ENCODE results near the gene CORO1A.
"Not testable (repeated sequence)": the region's sequence is repeated elsewhere in the genome, so short reads cannot be mapped to it uniquely, and the experiment has no call there.

CORO1A gene

GRCh38 chr16:30186782-30187555 lies 3.6 kb downstream of the CORO1A start:
- peak; percentile 31 for TF ChIP-seq CTCF (IDR thresholded peaks at IDR 0.05; ENCODE audit: low read depth, low read length)
- Histone ChIP-seq H3K4me1 (peaks cover 6% of the 10 kb centered on the region; the same call in 1 of the 2 replicates), H3K9me3 (no peaks in the 10 kb centered on the region), H3K36me3 (no peaks in the 10 kb centered on the region), H3K4me3 (ENCODE audit: low read depth, low read length) (no peak overlapping the region), H3K27me3 (no peaks in the 10 kb centered on the region)
- peak; percentile 41 for DNase-seq

DNA sequence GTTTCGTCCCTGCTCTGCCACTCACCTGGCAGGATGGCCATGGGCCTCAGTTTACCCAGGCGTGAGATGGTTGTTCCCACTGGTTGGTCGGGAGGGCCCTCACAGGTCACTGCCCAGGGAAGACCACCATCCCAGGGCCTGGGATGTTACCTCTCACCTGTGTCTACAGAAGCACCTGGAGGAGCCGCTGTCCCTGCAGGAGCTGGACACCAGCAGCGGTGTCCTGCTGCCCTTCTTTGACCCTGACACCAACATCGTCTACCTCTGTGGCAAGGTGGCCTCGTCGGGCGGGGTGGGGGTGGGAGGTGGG lies 4.1 kb downstream of the CORO1A start:
- Histone ChIP-seq H3K27me3 (no peaks in the 10 kb centered on the region), H3K4me3 (ENCODE audit: low read depth, low read length) (no peak overlapping the region), H3K9me3 (no peaks in the 10 kb centered on the region), H3K36me3 (no peaks in the 10 kb centered on the region), H3K4me1 (peaks cover 6% of the 10 kb centered on the region; the same call in 1 of the 2 replicates)
- no peak for TF ChIP-seq CTCF (IDR thresholded peaks at IDR 0.05; ENCODE audit: low read depth, low read length)
- no peak for DNase-seq

GRCh38 chr16:30187971-30188561 lies 4.7 kb downstream of the CORO1A start:
- DNase-seq = no peak
- H3K4me1 ChIP-seq = 0 out of 2 replicates have a peak, but pooled peaks cover 3% of the 10 kb centered on the region
- no peak for TF ChIP-seq CTCF (IDR thresholded peaks at IDR 0.05; ENCODE audit: low read depth, low read length)
- H3K9me3 ChIP-seq = no peaks in the 10 kb centered on the region
- no peak overlapping the region for H3K4me3 ChIP-seq (ENCODE audit: low read depth, low read length)
- H3K36me3 ChIP-seq = no peaks in the 10 kb centered on the region
- no peaks in the 10 kb centered on the region for H3K27me3 ChIP-seq

GRCh38 chr16:30191158-30191557 lies 7.8 kb downstream of the CORO1A start:
- not testable (repeated sequence) for DNase-seq; H3K36me3 ChIP-seq; H3K27me3 ChIP-seq; H3K4me3 ChIP-seq (ENCODE audit: low read depth, low read length); H3K9me3 ChIP-seq; H3K4me1 ChIP-seq

GRCh38 chr16:30193098-30193497 lies 9.7 kb downstream of the CORO1A start:
- not testable (repeated sequence) for H3K36me3 ChIP-seq; H3K9me3 ChIP-seq; H3K4me1 ChIP-seq; H3K27me3 ChIP-seq; H3K4me3 ChIP-seq (ENCODE audit: low read depth, low read length); DNase-seq

GRCh38 chr16:30193615-30194014 lies 10.2 kb downstream of the CORO1A start, which contains the start of the genes BOLA2B and SLX1A:
TSS of gene BOLA2B (minus strand) at chr16:30193666. CDS start at chr16:30193595, 71 bp downstream.
TSS of gene SLX1A (plus strand) at chr16:30193875. CDS start at chr16:30194085, 210 bp downstream.
- not testable (repeated sequence) for H3K4me1 ChIP-seq, H3K36me3 ChIP-seq, H3K9me3 ChIP-seq, H3K27me3 ChIP-seq, DNase-seq
- H3K4me3 ChIP-seq (ENCODE audit: low read depth, low read length) = peak within 1 kb of the TSS; percentile 44

- not testable (repeated sequence) for H3K9me3 ChIP-seq, H3K4me1 ChIP-seq, H3K36me3 ChIP-seq, H3K27me3 ChIP-seq, DNase-seq
- peak overlapping the region; percentile 44 for H3K4me3 ChIP-seq (ENCODE audit: low read depth, low read length)
Observed at GRCh38 chr16:30194172-30194925, 10.9 kb downstream of the CORO1A start.

DNA sequence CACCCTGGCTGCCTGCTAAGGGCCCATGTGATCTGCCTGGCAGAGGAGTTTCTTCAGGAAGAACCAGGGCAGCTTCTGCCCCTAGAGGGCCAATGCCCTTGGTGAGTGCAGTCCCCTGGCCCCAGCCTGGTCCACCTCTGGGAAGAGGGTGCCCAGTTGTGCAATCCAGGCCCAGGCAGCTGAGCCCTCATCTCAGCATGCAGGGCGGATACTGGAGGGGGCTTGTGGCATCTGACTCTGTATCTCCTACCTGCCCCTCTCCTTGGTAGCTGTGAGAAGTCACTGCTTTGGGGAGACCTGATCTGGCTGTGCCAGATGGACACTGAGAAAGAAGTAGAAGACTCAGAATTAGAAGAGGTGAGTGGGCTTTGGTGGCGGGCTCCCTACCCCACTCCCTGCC lies 13.6 kb downstream of the CORO1A start:
- not testable (repeated sequence) for H3K27me3 ChIP-seq; H3K4me1 ChIP-seq; H3K4me3 ChIP-seq (ENCODE audit: low read depth, low read length); H3K9me3 ChIP-seq; DNase-seq; H3K36me3 ChIP-seq

GRCh38 chr16:30199049-30199448 lies 15.6 kb downstream of the CORO1A start, which contains the start of gene SULT1A3:
TSS of gene SULT1A3 (plus strand) at chr16:30199255. CDS start at chr16:30200729, 1,474 bp downstream.
- not testable (repeated sequence) for H3K9me3 ChIP-seq, H3K27me3 ChIP-seq, H3K36me3 ChIP-seq

DNA sequence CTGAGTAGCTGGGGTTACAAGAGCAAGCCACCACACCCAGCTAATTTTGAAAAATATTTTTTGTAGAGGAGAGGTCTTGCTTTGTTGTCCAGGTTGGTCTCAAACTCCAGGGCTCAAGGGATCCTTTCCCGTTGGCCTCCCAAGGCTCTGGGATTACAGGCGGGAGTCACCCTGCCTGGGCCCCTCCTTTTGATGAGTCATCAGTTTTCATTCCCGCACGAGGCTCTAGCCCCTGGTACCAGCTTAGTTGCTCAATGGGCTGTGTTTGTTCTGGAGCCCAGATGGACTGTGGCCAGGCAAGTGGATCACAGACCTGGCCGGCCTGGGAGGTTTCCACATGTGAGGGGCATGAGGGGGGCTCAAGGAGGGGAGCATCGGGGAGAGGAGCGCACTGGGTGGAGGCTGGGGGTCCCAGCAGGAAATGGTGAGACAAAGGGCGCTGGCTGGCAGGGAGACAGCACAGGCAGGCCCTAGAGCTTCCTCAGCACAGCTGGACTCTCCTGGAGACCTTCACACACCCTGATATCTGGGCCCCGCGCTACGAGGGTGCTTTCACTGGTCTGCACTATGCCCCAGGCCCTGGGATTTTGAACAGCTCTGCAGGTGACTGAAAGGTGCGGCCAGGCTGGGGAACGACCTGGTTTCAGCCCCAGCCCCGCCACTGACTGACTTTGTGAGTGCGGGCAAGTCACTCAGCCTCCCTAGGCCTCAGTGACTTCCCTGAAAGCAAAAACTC lies 16.4 kb downstream of the CORO1A start:
- not testable (repeated sequence) for H3K4me3 ChIP-seq (ENCODE audit: low read depth, low read length); DNase-seq; H3K9me3 ChIP-seq; H3K36me3 ChIP-seq; H3K27me3 ChIP-seq; H3K4me1 ChIP-seq

More at GRCh38 chr16:30199049-30199448, 15.6 kb downstream of the CORO1A start, which contains the start of gene SULT1A3:
- not testable (repeated sequence) for H3K4me1 ChIP-seq; DNase-seq; H3K4me3 ChIP-seq (ENCODE audit: low read depth, low read length)

DNA sequence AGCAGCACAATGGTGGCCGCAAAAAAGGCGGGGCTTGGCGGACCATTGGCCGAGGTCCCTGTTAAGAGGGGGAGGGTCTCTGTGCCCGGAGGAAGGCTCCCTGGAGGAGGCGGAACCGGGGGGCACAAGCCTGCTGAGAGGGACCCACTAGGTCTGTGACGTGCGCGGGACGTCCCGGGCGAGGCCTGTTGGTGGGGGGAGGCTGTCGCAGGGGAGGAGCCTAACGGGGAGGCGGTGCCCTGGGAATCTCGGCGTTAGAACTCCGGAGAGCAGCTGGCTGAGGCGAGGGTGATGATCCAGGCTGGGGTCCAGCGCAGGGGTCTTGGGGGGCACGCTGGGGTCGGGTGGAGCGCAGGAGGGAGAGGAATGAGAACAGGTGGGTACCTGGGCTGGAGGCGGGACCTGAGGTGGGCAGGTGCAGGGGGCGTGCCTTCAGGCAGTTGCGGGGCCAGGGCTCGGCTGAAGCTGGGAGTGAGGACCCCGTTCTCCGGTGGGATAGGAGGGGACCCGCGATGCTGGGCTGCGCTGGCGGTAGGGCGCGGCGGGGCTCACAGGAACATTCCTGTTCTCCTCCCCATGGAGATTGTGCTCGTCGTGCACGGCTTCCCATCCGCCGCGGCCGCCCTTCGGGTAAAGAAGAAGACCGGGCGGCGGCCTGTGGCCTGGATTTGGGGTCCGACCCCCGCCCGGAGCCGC lies 22.3 kb downstream of the CORO1A start:
- H3K36me3 ChIP-seq; H3K9me3 ChIP-seq; H3K4me1 ChIP-seq; H3K27me3 ChIP-seq; H3K4me3 ChIP-seq (ENCODE audit: low read depth, low read length): not testable (repeated sequence)
- peak; percentile 10 for DNase-seq
